ENCODE measurements around the gene TTLL8.

The TTLL8 gene

GRCh38 chr22:50045211-50046018 is 12.7 kb downstream of the TTLL8 start:
- no peak for DNase-seq

DNA sequence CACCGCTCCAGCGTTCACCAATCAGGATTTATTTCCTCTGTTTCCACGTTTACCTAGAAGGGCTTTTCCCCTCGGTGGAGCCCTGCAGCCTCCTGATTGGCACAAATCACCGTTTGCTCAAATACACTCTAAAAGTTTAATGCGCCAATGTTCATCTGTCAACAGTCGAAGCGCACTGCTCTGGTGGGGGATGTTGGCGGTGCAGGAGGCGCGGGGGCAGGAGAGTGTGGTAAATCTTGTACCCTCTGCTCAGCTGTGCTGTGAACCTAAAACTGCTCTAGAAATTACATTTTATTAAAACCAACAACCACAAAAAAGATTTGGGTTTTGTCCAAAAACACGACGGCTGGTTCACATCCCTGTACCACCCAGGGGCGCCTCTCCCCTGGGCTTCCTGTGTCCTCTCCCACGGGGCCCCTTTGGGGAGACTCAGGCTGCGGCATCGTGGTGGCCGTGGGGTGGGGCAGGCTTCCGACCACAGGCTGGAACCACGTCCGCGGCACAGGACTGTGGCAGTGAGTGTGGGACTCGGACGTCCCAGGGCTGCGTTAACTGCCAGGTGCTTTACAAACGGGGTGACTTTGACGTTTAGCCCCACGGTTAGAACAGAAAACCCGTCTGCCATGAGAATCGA is 13.5 kb downstream of the TTLL8 start:
- DNase-seq = no peak

GRCh38 chr22:50041361-50042065 is 16.6 kb downstream of the TTLL8 start:
- DNase-seq = no peak

DNA sequence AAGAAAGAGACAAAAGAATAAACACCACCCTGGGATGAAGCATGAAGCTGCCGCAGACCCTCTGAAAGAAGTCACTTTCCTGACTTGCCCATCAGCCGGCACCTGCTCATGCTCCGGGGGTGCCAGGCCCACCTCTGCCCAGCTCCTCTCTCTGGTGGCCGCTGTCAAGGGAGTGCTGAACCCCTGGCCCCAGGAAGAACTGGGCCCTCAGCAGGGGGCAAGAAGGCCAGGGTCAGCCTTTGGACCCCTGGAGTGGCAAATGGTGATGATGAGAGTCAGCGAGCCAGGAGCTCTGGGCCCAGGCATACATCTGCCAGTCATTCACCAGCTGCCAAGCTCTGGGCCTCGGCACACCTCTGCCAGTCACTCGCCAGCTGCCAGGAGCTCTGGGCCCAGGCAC is 17.4 kb downstream of the TTLL8 start:
- no peak for DNase-seq

- DNase-seq = no peak
These were observed 18.2 kb downstream of the TTLL8 start for GRCh38 chr22:50039669-50040443.

- no peak for DNase-seq
These were observed 21.9 kb downstream of the TTLL8 start for GRCh38 chr22:50035976-50036724.

- no peak for DNase-seq
These were observed 22.8 kb downstream of the TTLL8 start for GRCh38 chr22:50035131-50035881.

- DNase-seq = no peak
These were observed 23.7 kb downstream of the TTLL8 start for GRCh38 chr22:50034126-50035081.

DNA sequence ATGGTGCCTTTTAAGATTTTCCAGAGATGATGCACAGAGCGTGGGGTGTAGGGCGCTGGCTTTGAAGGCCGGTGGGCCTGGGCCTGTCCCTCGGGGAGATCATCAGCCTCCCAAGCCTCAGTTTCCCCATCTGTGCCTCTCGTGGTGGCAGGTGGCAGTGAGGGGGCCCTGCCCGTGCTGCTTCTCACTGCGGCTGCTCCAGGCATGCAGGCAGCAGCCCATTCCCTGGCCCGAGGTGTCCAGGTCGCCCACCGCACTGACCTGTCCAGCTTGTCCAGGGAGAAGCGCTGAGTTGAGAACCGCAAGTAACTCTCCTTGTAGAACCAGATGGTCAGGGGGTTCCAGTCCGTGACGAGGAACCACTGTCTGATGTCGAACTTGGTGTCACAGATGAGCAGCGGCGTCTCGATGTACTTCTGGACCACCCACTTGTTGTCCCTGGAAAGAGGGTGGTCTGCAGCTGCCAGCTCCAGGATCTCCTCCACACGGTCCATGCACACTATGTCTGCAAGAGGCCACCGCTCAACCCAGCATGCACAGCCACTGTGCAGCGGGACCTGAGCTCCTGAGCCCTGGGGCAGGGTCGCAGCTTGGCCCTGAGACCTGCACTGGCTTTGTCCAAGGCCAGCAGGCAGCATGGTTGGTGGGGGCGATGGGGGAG is 25.0 kb downstream of the TTLL8 start:
- DNase-seq = no peak

- DNase-seq = no peak
These were observed 25.8 kb downstream of the TTLL8 start for GRCh38 chr22:50032109-50032871.

GRCh38 chr22:50031189-50032091 is 26.7 kb downstream of the TTLL8 start:
- DNase-seq = no peak

- peak in 38 of 56 donors; percentile 5 to 74 (median 30) for DNase-seq
These were observed 27.6 kb downstream of the TTLL8 start for GRCh38 chr22:50030297-50031188.

DNA sequence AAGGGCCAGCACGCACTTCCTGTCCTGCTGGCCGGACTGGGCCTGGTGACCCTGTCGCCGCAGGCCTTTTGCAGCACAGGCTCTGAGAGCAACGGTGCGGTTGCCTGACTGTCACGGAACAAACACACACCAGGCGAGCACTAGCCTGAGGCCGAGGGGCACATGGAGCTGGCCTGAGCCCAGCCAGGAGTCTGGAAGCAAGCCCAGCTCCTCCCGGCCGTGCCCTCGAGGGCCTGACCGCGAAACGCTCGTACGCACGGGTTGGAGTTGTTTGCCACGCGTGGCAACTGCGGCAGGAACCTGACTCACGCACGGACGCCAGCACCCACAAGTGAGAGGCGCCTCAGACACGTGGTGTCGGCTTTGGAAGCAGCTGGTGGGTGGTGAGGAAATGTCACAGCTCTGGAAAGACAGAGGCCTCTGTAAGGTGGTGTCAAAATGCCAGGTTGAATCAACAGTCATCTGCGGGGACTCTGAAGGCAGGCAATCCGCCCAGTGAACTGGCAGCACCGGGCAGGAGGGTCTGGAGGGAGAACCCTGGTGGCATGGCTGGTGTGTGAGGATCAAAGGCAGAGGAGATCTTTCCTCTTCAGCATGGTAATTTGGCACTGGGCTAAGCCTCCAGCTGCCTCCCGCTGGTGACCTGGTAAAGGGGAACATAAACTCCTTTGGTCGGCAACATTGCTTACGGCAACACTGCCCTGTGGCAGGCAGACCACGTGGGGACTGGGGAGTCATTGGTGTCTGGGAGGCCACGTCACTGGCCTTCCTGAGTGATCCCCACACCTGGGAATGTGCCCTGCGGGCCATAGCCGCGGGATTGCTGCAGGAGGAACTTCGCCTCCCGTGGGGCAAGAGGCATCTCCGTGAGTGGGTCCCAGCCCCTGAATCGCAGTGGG is 30.2 kb downstream of the TTLL8 start:
- DNase-seq = peak in 3 of 56 donors; percentile 5 to 38 (median 19)

DNA sequence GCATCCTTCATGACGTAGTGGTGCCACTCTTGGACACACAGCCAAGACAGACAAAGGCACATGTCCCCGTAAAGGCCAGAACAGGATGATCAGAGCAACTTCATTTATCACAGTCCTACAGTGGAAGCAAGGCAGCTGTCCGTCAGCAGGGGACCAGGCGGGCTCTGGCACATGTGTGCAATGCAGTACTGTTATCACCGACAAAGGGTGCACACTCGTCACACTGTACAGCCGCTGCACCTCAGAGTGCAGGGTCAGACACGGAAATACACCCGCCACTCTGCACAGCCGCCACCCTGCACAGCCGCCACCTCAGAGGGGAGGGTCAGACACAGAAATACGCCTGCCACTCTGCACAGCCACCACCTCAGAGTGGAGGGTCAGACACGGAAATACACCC is 32.1 kb downstream of the TTLL8 start:
- DNase-seq = no peak

Data from amygdala (tissue), 56 donors.